ENCODE results near the gene VIP.

- TF ChIP-seq CTCF (IDR thresholded peaks at IDR 0.05) = no peak
- TF ChIP-seq POLR2A (IDR thresholded peaks at IDR 0.05) = no peak
Measured at GRCh38 chr6:152746172-152746553, 4.4 kb upstream of the VIP start.
